ENCODE data around the gene INVS.
"Not testable (repeated sequence)": the region's sequence is repeated elsewhere in the genome, so short reads cannot be mapped to it uniquely, and the experiment has no call there.

INVS gene

GRCh38 chr9:100098887-100099721 is at the start of gene INVS, which contains the start of gene ERP44:
Gene INVS, plus strand, starts transcription at chr9:100099243. Its CDS starts 5,279 bp downstream, at chr9:100104522.
Gene ERP44, minus strand, starts transcription at chr9:100099000. Its CDS starts 160 bp downstream, at chr9:100098840.
- DNase-seq, result peak; percentile 96

GRCh38 chr9:100049551-100049950 is 49.5 kb upstream of the INVS start:
- DNase-seq, result no peak

- no peak for DNase-seq
These were observed 46.7 kb upstream of the INVS start for GRCh38 chr9:100052375-100052774.

- DNase-seq, result no peak
These were observed 42.5 kb upstream of the INVS start for GRCh38 chr9:100056561-100056960.

DNA sequence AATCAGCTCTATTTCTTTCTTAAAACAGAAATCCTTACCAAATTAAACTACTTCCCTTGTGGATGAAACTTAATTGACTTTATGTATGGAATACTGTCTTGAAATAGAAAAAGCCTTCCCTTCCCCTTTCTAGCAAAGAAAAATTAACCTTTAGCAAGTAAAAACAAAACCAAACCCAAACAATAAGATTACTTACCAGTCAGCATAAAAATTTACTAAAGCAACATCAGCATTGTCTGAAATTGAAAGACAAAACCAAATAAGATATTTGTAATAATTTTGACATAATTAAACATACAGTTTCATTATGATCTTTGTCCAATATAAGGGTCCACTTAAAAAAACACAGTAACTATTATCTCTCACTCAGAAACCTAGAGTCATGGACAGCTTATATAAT is 41.4 kb upstream of the INVS start:
- no peak for DNase-seq

DNA sequence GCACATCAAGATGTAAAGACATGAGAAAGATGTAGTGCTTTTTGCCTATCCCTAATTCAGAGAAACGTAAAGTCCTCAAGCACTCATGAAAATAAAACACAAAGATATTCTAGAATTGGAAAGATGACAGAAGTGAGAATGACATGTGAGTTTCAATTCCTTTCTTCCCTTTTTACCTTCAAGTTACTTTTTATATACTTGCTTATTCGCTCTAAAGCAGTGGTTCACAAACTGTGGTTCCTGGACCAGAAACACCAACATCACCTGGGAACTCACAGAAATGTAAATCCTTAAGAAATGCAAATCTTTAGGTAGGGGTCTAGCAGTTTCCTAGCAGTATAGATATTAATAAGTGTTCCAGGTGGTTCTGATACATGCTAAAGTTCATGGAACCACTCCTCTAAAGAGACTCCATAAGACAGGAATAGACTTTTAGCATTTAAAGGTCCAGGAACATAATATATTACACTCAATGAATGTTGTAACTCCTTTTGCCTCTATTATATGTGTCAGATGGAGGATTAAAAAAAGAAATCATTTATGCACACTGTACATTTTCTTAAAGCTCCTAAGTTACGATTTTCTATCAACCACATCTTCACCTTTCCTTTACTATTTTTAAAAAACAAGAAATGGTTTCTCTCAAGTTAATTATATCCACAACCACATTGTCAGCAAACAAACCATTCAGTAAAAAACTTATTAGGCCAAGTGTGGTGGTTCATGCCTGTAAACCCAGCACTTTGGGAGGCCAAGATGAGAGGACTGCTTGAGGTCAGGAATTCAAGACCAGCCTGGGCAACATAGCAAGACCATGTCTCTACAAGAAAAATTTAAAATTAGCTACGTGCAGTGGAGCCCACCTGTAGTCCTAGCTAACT is 40.1 kb upstream of the INVS start:
- no peak for DNase-seq

DNA sequence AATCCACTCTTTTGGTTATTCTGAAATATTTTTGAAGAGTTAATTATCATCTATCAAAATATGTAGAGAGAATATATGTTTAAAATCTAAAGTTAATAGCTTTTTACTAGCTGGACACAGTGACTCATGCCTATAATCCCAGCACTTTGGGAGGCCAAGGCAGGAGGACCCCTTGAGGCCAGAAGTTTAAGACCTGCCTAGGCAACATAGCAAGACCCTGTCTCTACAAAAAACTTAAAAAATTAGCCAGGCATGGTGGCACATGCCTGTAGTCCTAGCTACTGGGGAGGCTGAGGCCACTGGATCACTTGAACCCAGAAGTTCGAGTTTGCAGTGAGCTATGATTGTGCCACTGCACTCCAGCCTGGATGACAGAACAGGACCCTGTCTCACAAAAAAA is 36.4 kb upstream of the INVS start:
- not testable (repeated sequence) for DNase-seq

GRCh38 chr9:100063185-100063584 is 35.9 kb upstream of the INVS start:
- DNase-seq, result no peak

DNA sequence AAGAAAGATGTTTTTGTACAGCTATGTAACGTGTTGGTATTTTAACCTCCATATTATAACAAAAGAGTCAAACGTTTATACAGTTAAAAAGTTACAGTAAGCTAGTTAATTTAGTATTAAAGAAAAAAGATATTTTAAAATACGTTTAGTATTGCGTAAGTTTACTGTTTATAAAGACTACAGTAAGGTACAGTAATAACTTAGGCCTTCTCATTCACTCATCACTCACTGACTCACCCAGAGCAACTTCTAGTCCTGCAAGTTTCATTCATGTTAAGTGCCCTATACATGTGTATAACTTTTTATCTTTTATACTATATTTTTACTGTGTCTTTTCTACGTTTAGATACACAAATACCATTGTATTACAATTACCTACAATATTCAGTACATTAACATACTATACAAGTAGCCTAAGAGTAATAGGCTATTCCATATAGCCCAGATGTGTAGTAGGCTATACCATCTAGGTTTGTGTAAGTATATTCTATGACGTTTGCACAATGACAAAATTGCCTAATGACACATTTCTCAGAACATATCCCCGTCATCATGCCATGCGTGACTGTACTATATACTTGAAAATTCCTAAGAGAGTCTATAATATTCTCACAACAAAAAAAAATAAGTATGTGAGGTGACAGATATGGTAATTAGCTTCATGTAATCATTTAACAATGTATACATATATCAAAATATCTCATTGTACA is 34.0 kb upstream of the INVS start:
- no peak for DNase-seq

GRCh38 chr9:100066539-100066938 is 32.5 kb upstream of the INVS start:
- DNase-seq, result no peak

DNA sequence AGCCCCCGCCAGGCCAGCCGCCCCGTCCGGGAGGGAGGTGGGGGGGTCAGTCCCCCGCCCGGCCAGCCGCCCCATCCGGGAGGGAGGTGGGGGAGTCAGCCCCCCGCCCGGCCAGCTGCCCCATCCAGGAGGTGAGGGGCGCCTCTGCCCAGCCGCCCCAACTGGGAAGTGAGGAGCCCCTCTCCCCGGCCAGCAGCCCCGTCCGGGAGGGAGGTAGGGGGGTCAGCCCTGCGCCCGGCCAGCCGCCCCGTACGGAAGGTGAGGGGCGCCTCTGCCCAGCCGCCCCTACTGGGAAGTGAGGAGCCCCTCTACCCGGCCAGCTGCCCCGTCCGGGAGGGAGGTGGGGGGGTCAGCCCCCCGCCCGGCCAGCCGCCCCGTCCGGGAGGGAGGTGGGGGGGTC is 31.1 kb upstream of the INVS start:
- not testable (repeated sequence) for DNase-seq

- not testable (repeated sequence) for DNase-seq
These were observed 30.0 kb upstream of the INVS start for GRCh38 chr9:100069068-100069467.

- no peak for DNase-seq
These were observed 28.7 kb upstream of the INVS start for GRCh38 chr9:100070104-100071041.

- DNase-seq, result no peak
These were observed 27.8 kb upstream of the INVS start for GRCh38 chr9:100071271-100071670.

DNA sequence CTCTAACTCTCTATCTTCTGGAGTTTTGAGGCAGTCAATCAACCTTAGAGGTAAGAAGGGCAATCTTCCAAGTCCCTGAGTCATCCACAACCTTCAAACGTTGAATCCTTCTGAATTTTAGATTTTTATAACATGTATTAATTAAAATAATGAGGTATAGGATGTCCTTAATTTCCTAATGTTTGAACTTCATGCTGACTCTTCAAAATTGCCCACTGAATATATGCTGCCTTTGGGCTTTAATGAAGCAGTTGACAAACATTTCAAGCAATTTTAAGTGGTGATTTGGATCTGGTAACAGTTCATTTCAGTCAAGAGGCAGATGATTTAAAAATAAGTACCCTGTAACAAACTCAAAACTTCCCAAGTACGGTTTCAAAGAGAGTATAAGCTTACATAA is 26.2 kb upstream of the INVS start:
- no peak for DNase-seq

DNA sequence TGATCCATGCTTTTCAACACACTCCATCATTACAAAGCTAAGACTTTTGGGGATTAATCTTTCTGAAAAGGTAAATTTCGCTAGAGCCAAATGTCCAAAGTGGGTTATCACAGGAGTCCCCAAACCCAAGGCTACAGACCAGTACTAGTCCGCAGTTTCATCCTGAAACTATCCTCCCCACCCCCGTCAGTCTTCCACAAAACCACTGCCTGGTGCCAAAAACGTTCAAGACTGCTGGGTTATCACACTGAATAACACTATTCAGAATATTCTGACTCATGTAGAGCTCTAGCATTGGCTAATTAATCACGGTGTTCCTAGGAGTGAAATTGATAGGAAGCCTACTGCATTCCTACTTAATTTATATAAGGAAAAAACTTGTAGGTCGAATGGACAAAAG is 24.9 kb upstream of the INVS start:
- no peak for DNase-seq

DNA sequence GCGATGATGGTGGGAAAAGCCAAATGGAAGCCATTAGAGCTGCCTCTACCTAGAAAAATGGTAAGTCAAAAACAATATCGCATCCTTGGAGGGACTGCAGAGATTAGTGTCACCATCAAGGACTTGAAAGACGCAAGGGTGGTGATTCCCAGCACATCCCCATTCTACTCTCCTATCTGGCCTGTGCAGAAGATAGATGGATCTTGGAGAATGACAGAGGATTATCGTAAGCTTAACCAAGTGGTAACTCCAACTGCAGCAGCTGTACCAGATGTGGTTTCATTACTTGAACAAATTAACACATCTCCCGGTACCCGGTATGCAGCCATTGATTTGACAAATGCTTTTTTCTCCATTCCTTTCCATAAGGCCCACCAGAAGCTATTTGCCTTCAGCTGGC is 24.1 kb upstream of the INVS start:
- DNase-seq, result no peak

DNA sequence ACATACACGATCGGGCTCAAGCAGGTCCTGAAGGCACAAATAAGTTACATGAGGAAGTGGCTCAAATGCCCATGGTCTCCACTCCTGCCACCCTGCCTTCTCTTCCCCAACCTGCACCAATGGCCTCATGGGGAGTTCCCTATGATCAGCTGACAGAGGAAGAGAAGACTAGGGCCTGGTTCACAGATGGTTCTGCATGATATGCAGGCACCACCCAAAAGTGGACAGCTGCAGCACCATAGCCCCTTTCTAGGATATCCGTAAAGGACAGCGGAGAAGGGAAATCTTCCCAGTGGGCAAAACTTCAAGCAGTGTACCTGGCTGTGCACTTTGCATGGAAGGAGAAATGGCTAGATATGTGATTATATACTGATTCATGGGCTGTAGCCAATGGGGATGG is 22.8 kb upstream of the INVS start:
- DNase-seq, result not testable (repeated sequence)

- DNase-seq, result no peak
These were observed 16.3 kb upstream of the INVS start for GRCh38 chr9:100082782-100083181.

DNA sequence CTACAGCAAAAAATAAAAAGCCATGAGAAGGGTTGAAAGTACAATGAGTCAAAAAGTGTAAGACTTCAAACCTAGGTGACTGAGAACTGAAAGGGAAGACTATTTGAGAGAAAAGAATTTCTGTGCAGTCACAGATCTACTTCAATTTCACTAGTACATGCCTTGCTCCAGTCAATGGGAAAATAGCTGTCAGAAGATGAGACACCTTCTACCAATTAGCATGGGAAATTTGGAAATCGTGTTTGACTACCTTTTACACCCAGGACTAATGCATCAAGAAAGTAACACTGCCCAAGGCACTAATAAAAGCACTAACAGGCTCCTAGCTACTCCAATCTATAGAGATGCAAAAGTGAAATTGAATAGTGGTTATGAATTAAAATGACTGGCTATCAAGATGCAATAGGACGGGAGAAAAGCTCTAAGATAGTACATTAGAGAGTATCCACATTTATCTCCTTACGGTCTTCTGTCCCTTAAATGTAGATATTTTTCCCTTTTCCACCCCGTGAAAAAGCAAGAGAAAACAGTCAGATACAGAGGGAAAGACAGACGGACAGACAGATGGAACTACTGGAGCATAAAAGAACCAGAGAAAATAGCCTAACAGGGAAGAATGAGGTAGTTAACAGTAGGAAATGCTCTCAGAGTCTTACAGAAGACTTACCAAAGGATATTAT is 15.5 kb upstream of the INVS start:
- no peak for DNase-seq

DNA sequence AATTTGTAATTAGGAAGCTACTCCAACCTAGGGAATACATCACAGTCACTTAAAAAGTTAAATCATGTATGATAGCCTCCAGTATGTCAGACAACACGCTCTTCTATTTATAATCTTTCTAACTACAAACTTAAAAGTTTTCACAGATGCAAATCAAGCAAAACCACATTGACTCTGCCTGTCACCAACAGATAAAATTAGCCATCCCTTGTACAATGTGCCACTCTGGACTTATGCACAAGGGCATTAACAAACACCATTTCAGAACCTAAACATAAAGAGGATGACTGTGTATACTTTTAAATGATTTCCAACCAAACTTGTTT is 15.0 kb upstream of the INVS start:
- no peak for DNase-seq

GRCh38 chr9:100084734-100085133 is 14.3 kb upstream of the INVS start:
- no peak for DNase-seq
